RKO (cell line): ENCODE measurements around the gene C2orf92.
"Not testable (repeated sequence)": the region's sequence is repeated elsewhere in the genome, so short reads cannot be mapped to it uniquely, and the experiment has no call there.

Experiments used
- DNase-seq: peaks from one replicate; pipeline ENCODE4 v3.0.0-alpha.2; 2016; ENCODE audit warnings: low spot score

C2orf92 gene

GRCh38 chr2:97693476-97693875 is 24.0 kb downstream of the C2orf92 start:
- peak; percentile 59 for DNase-seq

DNA sequence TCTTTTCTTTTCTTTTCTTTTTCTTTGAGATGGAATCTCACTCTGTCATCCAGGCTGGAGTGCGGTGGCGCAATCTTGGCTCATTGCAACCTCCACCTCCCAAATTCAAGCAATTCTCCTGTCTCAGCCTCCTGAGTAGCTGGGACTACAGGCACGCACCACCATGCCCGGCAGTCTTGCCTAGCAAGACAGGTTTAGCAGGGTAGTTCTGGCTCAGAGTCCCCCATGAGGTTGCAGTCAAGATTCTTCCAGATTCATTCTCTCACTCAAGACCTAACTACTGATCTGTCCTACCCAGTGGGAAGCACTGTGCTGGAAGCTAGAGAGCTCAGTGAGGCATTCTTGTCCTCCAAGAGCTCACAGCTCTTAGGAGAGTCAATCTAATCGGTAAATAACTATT is 26.2 kb downstream of the C2orf92 start:
- no peak for DNase-seq

- DNase-seq = peak; percentile 85
These were observed 28.0 kb downstream of the C2orf92 start for GRCh38 chr2:97697252-97698235.

GRCh38 chr2:97698530-97698929 is 29.0 kb downstream of the C2orf92 start:
- no peak for DNase-seq

- peak; percentile 68 for DNase-seq
These were observed 30.4 kb downstream of the C2orf92 start for GRCh38 chr2:97699765-97700444.

DNA sequence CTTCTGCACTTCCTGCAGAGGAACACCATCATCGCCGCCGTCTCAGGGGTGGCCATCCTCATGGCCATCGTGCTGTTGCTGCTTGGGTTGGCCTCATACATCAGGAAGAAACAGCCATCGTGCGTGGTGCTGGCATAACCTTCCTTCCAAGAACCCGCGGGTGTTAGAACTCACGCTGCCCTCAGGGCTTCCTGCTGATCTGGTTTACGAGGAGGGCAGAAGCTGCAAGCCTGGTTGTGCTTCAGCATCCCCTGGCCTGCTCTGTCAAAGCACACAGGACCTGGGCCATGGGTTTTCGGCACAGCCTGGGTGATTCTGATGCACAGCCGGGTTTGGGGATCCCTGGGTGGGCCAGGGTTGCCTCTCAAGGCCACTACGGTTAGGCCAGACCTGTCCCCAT is 31.7 kb downstream of the C2orf92 start:
- DNase-seq = no peak

DNA sequence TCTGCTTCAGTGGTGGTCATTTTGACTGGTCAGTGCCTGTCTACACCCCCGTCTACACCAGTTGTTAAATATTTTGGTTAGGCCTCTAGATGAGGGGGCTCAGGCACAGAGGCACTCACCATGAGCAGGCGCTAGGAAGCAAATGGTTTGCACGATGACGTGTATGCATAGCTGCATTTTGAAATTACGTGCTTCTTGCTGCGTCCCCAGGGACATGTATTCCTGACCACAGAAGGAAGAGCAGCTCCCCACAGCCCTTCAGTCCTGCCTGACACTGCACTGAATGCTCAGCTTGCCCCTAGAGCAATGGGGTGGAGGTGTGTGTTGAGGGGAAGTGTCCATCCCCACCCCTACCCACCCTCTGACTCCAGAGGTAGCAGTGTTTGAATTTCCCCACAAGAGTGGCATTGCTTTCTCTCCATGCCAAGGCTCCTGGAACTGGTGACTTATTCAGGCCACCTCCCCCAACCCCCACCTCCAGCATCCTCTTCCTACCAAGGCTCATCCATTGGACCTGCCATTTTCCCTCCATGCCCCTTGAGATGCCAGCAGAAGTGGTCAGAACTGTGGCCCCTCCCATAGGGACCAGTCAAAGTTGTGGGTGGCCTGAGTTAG is 32.4 kb downstream of the C2orf92 start:
- no peak for DNase-seq

- DNase-seq = no peak
These were observed 33.4 kb downstream of the C2orf92 start for GRCh38 chr2:97702731-97703470.

- no peak for DNase-seq
These were observed 34.2 kb downstream of the C2orf92 start for GRCh38 chr2:97703741-97704140.

DNA sequence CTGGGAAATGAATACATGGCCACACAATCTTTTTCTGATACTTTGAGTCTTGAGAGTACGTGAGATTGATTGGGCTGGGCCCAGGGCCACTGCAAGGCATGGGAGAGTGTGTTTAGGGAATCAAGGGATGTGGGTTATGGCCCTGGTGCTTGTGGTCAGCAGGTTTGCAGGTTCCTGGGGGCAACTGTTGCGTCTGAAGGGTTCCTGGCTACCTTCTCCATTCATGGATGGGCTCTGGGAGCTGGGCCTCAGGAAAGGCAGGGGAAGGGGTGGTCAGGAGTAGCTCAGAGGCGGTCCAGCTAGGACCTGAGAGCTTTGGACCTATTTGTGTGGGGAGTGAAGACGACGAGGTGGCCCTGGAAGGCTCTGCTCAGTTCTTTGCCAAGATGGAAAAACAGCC is 35.5 kb downstream of the C2orf92 start:
- no peak for DNase-seq

- DNase-seq = no peak
These were observed 36.6 kb downstream of the C2orf92 start for GRCh38 chr2:97706112-97706511.

DNA sequence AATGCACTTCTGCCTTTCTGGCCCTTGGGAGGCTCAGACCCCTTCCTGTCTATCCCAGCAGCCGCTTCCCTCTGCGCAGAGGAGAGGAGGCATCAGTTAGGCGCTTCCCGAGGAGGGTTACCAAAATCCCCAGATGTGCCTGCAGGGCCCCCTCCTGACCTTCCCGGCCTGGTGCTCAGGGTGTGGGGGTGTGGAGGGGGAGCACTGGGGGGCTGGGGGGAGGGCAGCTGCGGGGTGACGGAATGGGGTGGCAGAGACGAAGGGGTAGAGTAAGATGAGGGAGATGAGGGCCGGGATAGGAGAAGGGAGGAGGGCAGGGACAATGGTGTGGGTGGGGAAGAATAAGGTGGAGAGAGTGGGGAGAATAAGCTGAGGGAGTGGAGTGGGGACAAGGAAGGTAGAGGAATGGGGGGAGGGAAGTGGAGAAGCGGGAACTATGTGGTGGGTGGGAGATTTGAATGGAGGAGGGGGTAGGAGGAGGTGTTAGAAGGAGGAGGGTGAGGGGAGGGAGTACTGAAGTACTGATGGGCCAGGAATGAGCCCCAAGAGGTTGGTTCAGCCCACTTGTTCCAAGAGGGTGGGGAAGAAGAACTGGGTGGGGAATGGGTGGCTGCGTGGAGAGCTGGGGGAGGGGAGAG is 37.3 kb downstream of the C2orf92 start:
- DNase-seq = no peak

DNA sequence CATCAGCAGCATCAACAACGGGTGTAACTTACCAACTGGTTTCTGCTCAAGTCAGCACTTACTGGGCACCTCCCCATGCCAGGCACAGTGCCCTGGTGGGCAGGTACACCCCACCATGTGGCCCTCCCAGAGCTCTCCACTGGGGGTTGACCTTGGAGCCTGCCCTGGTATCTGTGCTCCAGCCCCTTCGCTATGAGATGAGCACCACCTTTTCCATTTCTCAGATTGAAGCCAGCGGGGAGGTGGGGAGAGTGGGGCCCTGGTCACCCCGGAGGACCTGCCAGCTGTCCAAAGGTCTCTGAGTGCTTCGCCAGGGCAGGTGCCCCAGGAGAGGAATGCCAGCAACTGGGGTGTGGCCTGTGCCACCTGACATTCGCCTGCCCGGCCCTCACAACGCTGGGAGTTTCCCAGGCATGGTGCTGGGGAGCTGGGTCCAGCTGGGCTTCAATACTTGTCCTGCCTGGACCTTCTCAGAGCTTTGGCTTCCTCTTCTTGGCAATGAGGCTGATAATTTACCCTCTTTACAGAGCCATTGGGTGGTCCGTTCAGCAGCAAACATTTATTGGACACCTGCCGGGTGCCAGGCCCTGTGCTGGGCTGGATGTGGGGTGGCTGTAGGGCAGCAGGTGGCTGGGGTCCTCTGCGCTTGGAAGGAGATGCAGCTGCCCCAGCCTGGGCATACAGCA is 38.0 kb downstream of the C2orf92 start:
- DNase-seq = no peak

- DNase-seq = no peak
These were observed 38.5 kb downstream of the C2orf92 start for GRCh38 chr2:97708048-97708380.

DNA sequence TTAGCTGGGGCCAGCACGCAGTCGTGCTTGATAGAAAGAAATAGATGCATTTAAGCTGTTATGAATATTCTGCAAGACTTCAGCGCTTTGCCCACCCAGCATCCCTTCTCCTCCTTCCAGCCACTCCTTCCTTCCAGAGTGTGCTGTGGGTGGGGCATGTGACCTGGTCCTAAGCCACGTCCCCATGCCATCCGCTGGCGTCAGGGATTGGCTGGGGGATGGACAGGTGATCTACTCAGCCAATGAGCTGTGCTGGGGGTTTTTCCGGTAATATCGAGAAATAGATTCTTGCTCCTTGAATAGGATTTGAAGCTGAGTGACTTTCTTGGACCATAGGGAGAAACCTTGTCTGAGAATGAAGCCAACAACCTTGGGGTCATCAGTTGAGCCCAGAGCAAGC is 39.1 kb downstream of the C2orf92 start:
- no peak for DNase-seq

- no peak for DNase-seq
These were observed 41.8 kb downstream of the C2orf92 start for GRCh38 chr2:97711394-97711711.

DNA sequence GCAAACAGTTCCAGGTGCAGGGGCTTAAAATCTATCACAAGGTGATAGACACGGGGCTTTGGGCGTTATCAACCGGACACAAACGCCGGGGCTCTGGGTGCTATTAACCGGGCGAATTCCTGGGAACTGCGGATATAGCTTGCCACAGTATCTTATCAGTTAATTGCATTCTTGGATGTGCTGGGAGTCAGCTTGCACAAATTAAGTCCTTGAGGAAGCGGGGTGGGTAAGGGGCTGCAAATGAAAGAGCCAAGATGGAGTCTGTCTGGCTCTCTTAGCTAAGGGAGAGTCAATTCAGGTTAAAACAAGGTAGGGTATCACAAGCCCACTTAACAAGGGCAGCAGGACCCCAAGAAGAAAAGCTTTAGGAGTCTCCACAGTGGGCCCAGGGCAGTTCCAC is 42.7 kb downstream of the C2orf92 start:
- not testable (repeated sequence) for DNase-seq

- no peak for DNase-seq
These were observed 43.3 kb downstream of the C2orf92 start for GRCh38 chr2:97712693-97713295.

GRCh38 chr2:97713296-97714083 is 44.0 kb downstream of the C2orf92 start, which contains the start of gene ZAP70:
ZAP70 (plus strand) TSS chr2:97713576; CDS start chr2:97724037, 10,461 bp downstream.
- DNase-seq = no peak
